SK-N-SH (cell line): ENCODE measurements around the gene OGDH. TPM values are rescaled to one million over a fixed set of nuclear protein-coding genes. Genes with fewer than 3 reads are reported as not detected.

Experiments
- CTCF ChIA-PET: fragments of 300-600, 350-600 bp; formaldehyde crosslinking; extraction: SDS; loops from one replicate; lab custom pipeline; 2021; lab: Yijun Ruan, JAX
- POLR2A ChIA-PET: fragments of 350-600 bp; sonication (Branson Sonifier 250); formaldehyde crosslinking; extraction: SDS; loops from one replicate; lab custom pipeline; 2020; ENCODE audit warnings: antibody characterized with exemption, inconsistent platforms; lab: Yijun Ruan, JAX
- DNase-seq: peaks from one replicate; pipeline ENCODE4 v3.0.0; 2012
- H2AFZ ChIP-seq: fragments of 200-600 bp; sonication (generic); 2 replicates; pipeline ENCODE4 v1.8.1; 2016; ENCODE audit warnings: antibody characterized with exemption, mild to moderate bottlenecking, low read depth
- H3F3A ChIP-seq: fragments of 200-600 bp; sonication (generic); replicated peaks from 2 replicates; pipeline ENCODE3; 2016; ENCODE audit warnings: antibody characterized with exemption, mild to moderate bottlenecking; ENCODE audit not compliant: insufficient read depth
- H3K27ac ChIP-seq, 2 experiments: fragments of 200-500 bp in 1 of 2; fragments of 200-600 bp in 1 of 2; sonication (Bioruptor generic) in 1 of 2; sonication (generic), shearing (Covaris generic) in 1 of 2; 2 replicates each; pipeline versions ENCODE4 v1.5.1 to v1.6.1; 2014 to 2016; ENCODE audit warnings: low read depth in 2 of 2, inconsistent platforms in 1 of 2, low read length in 1 of 2, mild to moderate bottlenecking in 1 of 2, mixed read lengths in 1 of 2
- H3K27me3 ChIP-seq: fragments of 200-600 bp; sonication (generic), shearing (Covaris generic); 2 replicates; pipeline ENCODE4 v1.6.1; 2016; ENCODE audit warnings: mixed run types; ENCODE audit not compliant: insufficient read depth
- H3K36me3 ChIP-seq, 2 experiments: fragments of 200-500 bp in 1 of 2; fragments of 200-600 bp in 1 of 2; sonication (Bioruptor generic) in 1 of 2; sonication (generic) in 1 of 2; replicated peaks in 1 of 2; 2 replicates each; pipeline versions ENCODE3 to v1.5.1; 2014 to 2016; ENCODE audit warnings: low read length in 1 of 2, mild to moderate bottlenecking in 1 of 2; ENCODE audit not compliant: insufficient read depth in 2 of 2, control insufficient read depth in 1 of 2
- H3K4me1 ChIP-seq, 2 experiments: fragments of 200-500 bp in 1 of 2; fragments of 200-600 bp in 1 of 2; sonication (Bioruptor generic) in 1 of 2; sonication (generic), shearing (Covaris generic) in 1 of 2; 2 replicates each; pipeline versions ENCODE4 v1.5.1 to v1.6.1; 2014 to 2016; ENCODE audit warnings: low read depth in 1 of 2, low read length in 1 of 2, mixed run types in 1 of 2; ENCODE audit not compliant: insufficient read depth in 2 of 2, control insufficient read depth in 1 of 2
- H3K4me2 ChIP-seq: fragments of 200-600 bp; sonication (generic), shearing (Covaris generic); 2 replicates; pipeline ENCODE4 v1.6.1; 2017; ENCODE audit warnings: mixed run types
- H3K4me3 ChIP-seq, 2 experiments: fragments of 200-500 bp in 1 of 2; fragments of 200-600 bp in 1 of 2; sonication (Bioruptor generic) in 1 of 2; sonication (generic), shearing (Covaris generic) in 1 of 2; 2 replicates each; pipeline versions ENCODE4 v1.5.1 to v1.8.1; 2014 to 2016; ENCODE audit warnings: low read depth in 2 of 2, inconsistent platforms in 1 of 2, low read length in 1 of 2, mild to moderate bottlenecking in 1 of 2, mixed read lengths in 1 of 2, moderate library complexity in 1 of 2
- H3K79me2 ChIP-seq: fragments of 200-600 bp; sonication (generic); 2 replicates; pipeline ENCODE4 v1.8.1; 2017; ENCODE audit warnings: mild to moderate bottlenecking; ENCODE audit not compliant: insufficient read depth
- H3K9ac ChIP-seq: fragments of 200-600 bp; sonication (generic); 2 replicates; pipeline ENCODE4 v1.6.1; 2017; ENCODE audit warnings: mixed run types
- H3K9me2 ChIP-seq: fragments of 200-600 bp; sonication (generic); 2 replicates; pipeline ENCODE4 v1.6.1; 2017; ENCODE audit warnings: mixed run types
- H3K9me3 ChIP-seq: fragments of 200-600 bp; sonication (generic); 2 replicates; pipeline ENCODE4 v1.6.1; 2017; ENCODE audit warnings: mixed run types, mild to moderate bottlenecking, moderate library complexity
- H4K20me1 ChIP-seq: fragments of 200-600 bp; sonication (generic); 2 replicates; pipeline ENCODE4 v1.6.1; 2017; ENCODE audit warnings: mild to moderate bottlenecking, mixed run types; ENCODE audit not compliant: insufficient read depth
- ELF1 ChIP-seq: IDR thresholded peaks from 2 replicates; pipeline ENCODE4 v1.4.0; 2012
- EP300 ChIP-seq, 2 experiments: IDR thresholded peaks; 2 replicates each; pipeline versions ENCODE4 v1.4.0 to v1.6.1; 2012; ENCODE audit warnings: borderline replicate concordance in 1 of 2, low read depth in 1 of 2, low read length in 1 of 2
- FOSL2 ChIP-seq: IDR thresholded peaks from 2 replicates; pipeline ENCODE4 v1.4.0; 2012; ENCODE audit warnings: low read depth, mild to moderate bottlenecking, moderate library complexity, borderline replicate concordance
- FOXM1 ChIP-seq: IDR thresholded peaks from 2 replicates; pipeline ENCODE4 v1.4.0; 2012; ENCODE audit warnings: low read depth, mild to moderate bottlenecking
- GABPA ChIP-seq: IDR thresholded peaks from 2 replicates; pipeline ENCODE4 v1.4.0; 2012; ENCODE audit warnings: low read depth, mild to moderate bottlenecking
- JUND ChIP-seq: IDR thresholded peaks from 2 replicates; pipeline ENCODE4 v1.4.0; 2012
- MAX ChIP-seq: IDR thresholded peaks from 2 replicates; pipeline ENCODE4 v1.4.0; 2012; ENCODE audit warnings: low read depth
- NFIC ChIP-seq: IDR thresholded peaks from 2 replicates; pipeline ENCODE4 v1.4.0; 2012; ENCODE audit warnings: borderline replicate concordance
- RCOR1 ChIP-seq: fragments of 150-350 bp; IDR thresholded peaks from 2 replicates; pipeline ENCODE4 v1.6.1; 2017; ENCODE audit warnings: antibody characterized with exemption, low read length
- REST ChIP-seq: IDR thresholded peaks from 2 replicates; pipeline ENCODE4 v1.6.1; 2012; ENCODE audit warnings: mild to moderate bottlenecking, low read depth, low read length, moderate library complexity
- TCF12 ChIP-seq: IDR thresholded peaks from 2 replicates; pipeline ENCODE4 v1.4.0; 2012
- USF1 ChIP-seq: IDR thresholded peaks from 2 replicates; pipeline ENCODE4 v1.4.0; 2012; ENCODE audit warnings: low read depth, borderline replicate concordance
- USF2 ChIP-seq: fragments of 150-350 bp; IDR thresholded peaks from 2 replicates; pipeline ENCODE4 v1.6.1; 2017; ENCODE audit warnings: antibody characterized with exemption, low read length, low read depth, borderline replicate concordance
- WGBS: methylation state at CpG from one replicate; pipeline ENCODE4 v1.1.6; 2017; ENCODE audit warnings: low lambda C conversion rate; 5-methylcytosine and 5-hydroxymethylcytosine counted together
- polyA plus RNA-seq, 3 experiments: library from polyadenylated mRNA; depleted of rRNA; stranded (reverse); fragments of >200 nt; gene quantifications; 2 replicates each; pipeline ENCODE4 v1.2.3, GENCODE V29; 2012

OGDH gene
- polyA plus RNA-seq, 1 of the 3 experiments (the other 2 are of a cell fraction) = 69.4 TPM

- Histone ChIP-seq H3K9ac (peak overlapping the region; percentile 16; the same call in 1 of the 2 replicates), H3K79me2 (peaks cover 98% of the 10 kb centered on the region), H2AFZ (no peak overlapping the region), H3K27me3 (no peaks in the 10 kb centered on the region), H3K4me1 (peaks cover 0 to 9% of the 10 kb centered on the region in 2 experiments; a peak in 3 of 4 replicates), H3K36me3 (peaks cover 3% of the 10 kb centered on the region in 2 experiments), H4K20me1 (0 out of 2 replicates have a peak, but pooled peaks cover 5% of the 10 kb centered on the region), H3K27ac (peak overlapping the region in 1 of 2 experiments; percentile 67; a peak in 2 of 4 replicates), H3K4me2 (peak overlapping the region; percentile 49)
- WGBS = 87% methylated on average over 2 of the region's 2 CpGs
- TF ChIP-seq JUND = peak; percentile 38
- no peak for TF ChIP-seq RCOR1
- no peak for TF ChIP-seq EP300 (IDR thresholded peaks at IDR 0.05; ENCODE audit: borderline replicate concordance in 1 of 2, low read depth in 1 of 2, low read length in 1 of 2)
- no peak for TF ChIP-seq MAX
- no peak for TF ChIP-seq FOXM1
- TF ChIP-seq TCF12 = 0 out of 2 replicates have a peak, but pooled peaks have one; percentile 15
- no peak for TF ChIP-seq NFIC
- TF ChIP-seq FOSL2 = peak; percentile 53
- TF ChIP-seq ELF1 = no peak
- no peak for TF ChIP-seq USF2
- no peak for TF ChIP-seq REST
- TF ChIP-seq USF1 = no peak
- TF ChIP-seq GABPA = no peak
- TF ChIP-seq, all 33 proteins: peak for 3
- Histone ChIP-seq H3F3A (peaks cover 17% of the 10 kb centered on the region), H3K9me3 (no peaks in the 10 kb centered on the region), H3K4me3 (no peak overlapping the region), H3K9me2 (no peaks in the 10 kb centered on the region)
- ChIA-PET CTCF (interaction anchor here (1.4 kb wide), 1 partner anchor 181 kb away, joined by 4 read pairs; no protein-coding TSS in a partner anchor), POLR2A (no interaction called here)
- no peak for DNase-seq
Measured at GRCh38 chr7:44617225-44617890, 10.9 kb downstream of the OGDH start.
